Posterior vena cava (tissue), 2 donors: ENCODE results near the gene P2RY6. TPM values are rescaled to one million over a fixed set of nuclear protein-coding genes. Genes with fewer than 3 reads are reported as not detected.

Experiments used
- DNase-seq: peaks from one replicate; pipeline ENCODE4 v3.0.0-alpha.2; 2020; ENCODE audit warnings: low spot score
- intact Hi-C, 2 donors: fragments of 100-400 bp; cut with DNase I; formaldehyde crosslinking; loops; one replicate each; pipeline versions ENCODE4 v1.14.1 to v1.14.2; 2022 to 2023
- total RNA-seq, 2 donors: library from RNA; stranded (reverse); fragmentation: NEBNext Ultra II Directional; extraction: Animal tissue kit (Norgen Biotek cat#: 25700); gene quantifications; one replicate each; pipeline ENCODE4 v1.2.1, GENCODE V29; 2021
- donor health status: DM: yes; HTN: yes; CAD: no.
- donor health status: DM: yes; HTN: yes; CAD: no.

The P2RY6 gene
- total RNA-seq, 2 donors from 2014 or later, result 2.5 to 4.9 TPM

GRCh38 chr11:73235236-73235786 is 36.8 kb upstream of the P2RY6 start:
- DNase-seq, result no peak
- intact Hi-C loops, result no loop called here

GRCh38 chr11:73236205-73236765 is 35.9 kb upstream of the P2RY6 start:
- intact Hi-C loops, result no loop called here
- peak; percentile 38 for DNase-seq

GRCh38 chr11:73236854-73237253 is 35.3 kb upstream of the P2RY6 start:
- intact Hi-C loops, result no loop called here
- DNase-seq, result peak; percentile 71

GRCh38 chr11:73237471-73238290 is 34.5 kb upstream of the P2RY6 start:
- intact Hi-C loops, result no loop called here
- peak; percentile 78 for DNase-seq

- intact Hi-C loops, result no loop called here
- DNase-seq, result peak; percentile 59
These were observed 33.0 kb upstream of the P2RY6 start for GRCh38 chr11:73239111-73239521.

- DNase-seq, result peak; percentile 74
- intact Hi-C loops, result loop anchor here in 1 of 2 donors (5.0 to 10.0 kb wide), 3 partner anchors 48 to 415 kb away; no protein-coding TSS in a partner anchor
These were observed 32.5 kb upstream of the P2RY6 start for GRCh38 chr11:73239571-73240189.

GRCh38 chr11:73240190-73240781 is 31.9 kb upstream of the P2RY6 start:
- DNase-seq, result peak; percentile 89
- intact Hi-C loops, result loop anchor here in 1 of 2 donors (5.0 to 10.0 kb wide), 3 partner anchors 47 to 415 kb away; no protein-coding TSS in a partner anchor

- intact Hi-C loops, result loop anchor here in 1 of 2 donors (5.0 to 10.0 kb wide), 3 partner anchors 46 to 416 kb away; no protein-coding TSS in a partner anchor
- peak; percentile 38 for DNase-seq
These were observed 30.8 kb upstream of the P2RY6 start for GRCh38 chr11:73241300-73241699.

GRCh38 chr11:73242251-73243092 is 29.7 kb upstream of the P2RY6 start:
- DNase-seq, result peak; percentile 88
- intact Hi-C loops, result loop anchor here (2.0 to 10.0 kb wide), 4 partner anchors 45 to 418 kb away; no protein-coding TSS in a partner anchor

- intact Hi-C loops, result loop anchor here (2.0 to 10.0 kb wide), 4 partner anchors 44 to 418 kb away; no protein-coding TSS in a partner anchor
- DNase-seq, result peak; percentile 69
These were observed 29.0 kb upstream of the P2RY6 start for GRCh38 chr11:73243093-73243485.

GRCh38 chr11:73244589-73245240 is 27.4 kb upstream of the P2RY6 start:
- DNase-seq, result no peak
- intact Hi-C loops, result loop anchor here in 1 of 2 donors (5.0 to 10.0 kb wide), 3 partner anchors 43 to 420 kb away; no protein-coding TSS in a partner anchor

GRCh38 chr11:73245461-73245860 is 26.7 kb upstream of the P2RY6 start:
- intact Hi-C loops, result loop anchor here in 1 of 2 donors (10.0 kb wide), 1 partner anchor 421 kb away; no protein-coding TSS in a partner anchor
- peak; percentile 41 for DNase-seq

- no peak for DNase-seq
- intact Hi-C loops, result loop anchor here in 1 of 2 donors (10.0 kb wide), 1 partner anchor 422 kb away; no protein-coding TSS in a partner anchor
These were observed 25.8 kb upstream of the P2RY6 start for GRCh38 chr11:73246303-73246702.

GRCh38 chr11:73248526-73249185 is 23.5 kb upstream of the P2RY6 start:
- no peak for DNase-seq
- intact Hi-C loops, result loop anchor here in 1 of 2 donors (10.0 kb wide), 1 partner anchor 424 kb away; no protein-coding TSS in a partner anchor

- intact Hi-C loops, result loop anchor here in 1 of 2 donors (10.0 kb wide), 1 partner anchor 425 kb away; no protein-coding TSS in a partner anchor
- no peak for DNase-seq
These were observed 22.8 kb upstream of the P2RY6 start for GRCh38 chr11:73249304-73249703.

- peak; percentile 31 for DNase-seq
- intact Hi-C loops, result loop anchor here in 1 of 2 donors (10.0 kb wide), 1 partner anchor 425 kb away; no protein-coding TSS in a partner anchor
These were observed 22.0 kb upstream of the P2RY6 start for GRCh38 chr11:73249853-73250783.
